Pancreas (tissue), 10 donors: ENCODE data around the gene CEMIP2. TPM values are rescaled to one million over a fixed set of nuclear protein-coding genes. Genes with fewer than 3 reads are reported as not detected.

ENCODE experiments used
- ATAC-seq, 4 donors: fragments of 200-7000 bp; cut with Tn5 transposase; one replicate each; pipeline versions ENCODE4 v1.8.0 to v1.9.1; 2020; ENCODE audit warnings: mild to moderate bottlenecking in 4 of 4, moderate library complexity in 4 of 4
- DNase-seq, 6 donors: peaks; one replicate each; pipeline ENCODE4 v3.0.0-alpha.2; 2020
- FAIRE-seq: peaks from 2 replicates; lab custom pipeline; 2012; peaks lifted over from hg19 to GRCh38; lab: Jason Lieb, UNC
- H3K27ac ChIP-seq, 4 donors: fragments of 200-600 bp; sonication (generic); 1 replicate in 3 of 4; 2 replicates in 1 of 4; pipeline versions ENCODE4 v1.5.0 to v1.8.0; 2020
- H3K27me3 ChIP-seq, 4 donors: fragments of 200-600 bp; one replicate each; pipeline ENCODE4 v1.8.0; 2021
- H3K36me3 ChIP-seq, 3 donors: fragments of 200-600 bp; sonication (generic) in 1 of 3; one replicate each; pipeline versions ENCODE4 v1.5.0 to v1.8.0; 2020 to 2021
- H3K4me1 ChIP-seq, 3 donors: fragments of 200-600 bp; one replicate each; pipeline ENCODE4 v1.8.0; 2021
- H3K4me3 ChIP-seq, 4 donors: fragments of 200-600 bp; sonication (generic) in 2 of 4; one replicate each; pipeline versions ENCODE4 v1.5.0 to v1.8.0; 2020 to 2021
- H3K9me3 ChIP-seq, 4 donors: fragments of 200-600 bp; one replicate each; pipeline ENCODE4 v1.8.0; 2021
- WGBS, 2 donors: extraction: QIAGEN DNeasy Blood & Tissue Kit; methylation state at CpG; one replicate each; pipeline ENCODE4 v1.1.7; 2013; 5-methylcytosine and 5-hydroxymethylcytosine counted together
- intact Hi-C, 3 donors: fragments of 100-400 bp; cut with DNase I; formaldehyde crosslinking; loops; one replicate each; pipeline versions ENCODE4 v1.11.1 to v1.14.2; 2022
- polyA plus RNA-seq, 2 donors: library from polyadenylated mRNA; stranded (reverse); fragments of 200-250 nt; gene quantifications; one replicate each; pipeline ENCODE4 v1.2.3, GENCODE V29; 2013
- total RNA-seq, 6 donors: library from RNA; stranded (reverse); fragmentation: NEBNext Ultra II Directional in 4 of 6; extraction: Animal tissue kit (Norgen Biotek cat#: 25700) in 4 of 6; gene quantifications; one replicate each; pipeline versions ENCODE4 v1.2.1 to v1.2.4, GENCODE V29; 2021 to 2023
- TF ChIP-seq, protein P1 (sequence below), 4 donors: fragments of 200-600 bp; sonication (generic) in 3 of 4; IDR thresholded peaks; one replicate each; pipeline versions ENCODE4 v1.5.0 to v1.8.0; 2021; ENCODE audit warnings: antibody characterized with exemption in 4 of 4
- donor health status: healthy with polysubstance abuse.
- donor health status: DM: no; HTN: no; CAD: no; lungs with moderate emphysema.
- donor health status: DM: no; HTN: no; CAD: no.
- donor health status: control.
- donor health status: control.
- donor health status: Bipolar disorder and iron deficiency.
- donor health status: DM: yes; HTN: yes; CAD: no.
- donor health status: DM: no; HTN: no; CAD: no.
- donor health status: DM: no; HTN: no; CAD: no.
- donor health status: DM: yes; HTN: yes; CAD: no.

Gene CEMIP2
- total and polyA plus RNA-seq, 8 donors, result 14.3 to 42.1 (median 23.3) TPM

DNA sequence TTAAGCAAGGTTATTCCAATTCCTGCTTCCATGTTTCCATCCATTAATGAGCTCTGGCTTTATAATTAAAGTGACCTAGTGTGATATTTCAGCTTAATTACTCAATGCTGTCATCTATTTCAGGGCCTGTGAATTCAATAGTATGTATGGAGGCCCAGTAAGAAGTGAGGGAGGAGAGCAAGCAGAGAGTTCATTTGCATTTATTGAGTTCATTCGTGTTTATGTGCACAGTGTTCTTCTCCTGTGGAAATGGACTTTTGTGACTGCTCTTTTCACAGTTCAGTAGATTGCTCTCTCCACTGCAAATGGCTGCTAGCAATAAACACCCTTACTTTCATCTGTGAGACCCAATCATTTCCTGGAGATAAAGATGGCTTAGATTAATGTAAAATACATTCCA, 130.9 kb downstream of the CEMIP2 start:
- Histone ChIP-seq H3K4me1 (no peaks in the 10 kb centered on the region), H3K27ac (no peak overlapping the region), H3K4me3 (no peak overlapping the region), H3K9me3 (no peaks in the 10 kb centered on the region), H3K27me3 (no peaks in the 10 kb centered on the region), H3K36me3 (no peaks in the 10 kb centered on the region)
- TF ChIP-seq, protein P1, sequence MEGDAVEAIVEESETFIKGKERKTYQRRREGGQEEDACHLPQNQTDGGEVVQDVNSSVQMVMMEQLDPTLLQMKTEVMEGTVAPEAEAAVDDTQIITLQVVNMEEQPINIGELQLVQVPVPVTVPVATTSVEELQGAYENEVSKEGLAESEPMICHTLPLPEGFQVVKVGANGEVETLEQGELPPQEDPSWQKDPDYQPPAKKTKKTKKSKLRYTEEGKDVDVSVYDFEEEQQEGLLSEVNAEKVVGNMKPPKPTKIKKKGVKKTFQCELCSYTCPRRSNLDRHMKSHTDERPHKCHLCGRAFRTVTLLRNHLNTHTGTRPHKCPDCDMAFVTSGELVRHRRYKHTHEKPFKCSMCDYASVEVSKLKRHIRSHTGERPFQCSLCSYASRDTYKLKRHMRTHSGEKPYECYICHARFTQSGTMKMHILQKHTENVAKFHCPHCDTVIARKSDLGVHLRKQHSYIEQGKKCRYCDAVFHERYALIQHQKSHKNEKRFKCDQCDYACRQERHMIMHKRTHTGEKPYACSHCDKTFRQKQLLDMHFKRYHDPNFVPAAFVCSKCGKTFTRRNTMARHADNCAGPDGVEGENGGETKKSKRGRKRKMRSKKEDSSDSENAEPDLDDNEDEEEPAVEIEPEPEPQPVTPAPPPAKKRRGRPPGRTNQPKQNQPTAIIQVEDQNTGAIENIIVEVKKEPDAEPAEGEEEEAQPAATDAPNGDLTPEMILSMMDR (IDR thresholded peaks at IDR 0.05), result no peak
- FAIRE-seq (no peak), ATAC-seq (no peak), DNase-seq (no peak)
- 38 to 59% methylated on average over 1 of the region's 1 CpG for WGBS, 2 donors
- intact Hi-C loops, result no loop called here

DNA sequence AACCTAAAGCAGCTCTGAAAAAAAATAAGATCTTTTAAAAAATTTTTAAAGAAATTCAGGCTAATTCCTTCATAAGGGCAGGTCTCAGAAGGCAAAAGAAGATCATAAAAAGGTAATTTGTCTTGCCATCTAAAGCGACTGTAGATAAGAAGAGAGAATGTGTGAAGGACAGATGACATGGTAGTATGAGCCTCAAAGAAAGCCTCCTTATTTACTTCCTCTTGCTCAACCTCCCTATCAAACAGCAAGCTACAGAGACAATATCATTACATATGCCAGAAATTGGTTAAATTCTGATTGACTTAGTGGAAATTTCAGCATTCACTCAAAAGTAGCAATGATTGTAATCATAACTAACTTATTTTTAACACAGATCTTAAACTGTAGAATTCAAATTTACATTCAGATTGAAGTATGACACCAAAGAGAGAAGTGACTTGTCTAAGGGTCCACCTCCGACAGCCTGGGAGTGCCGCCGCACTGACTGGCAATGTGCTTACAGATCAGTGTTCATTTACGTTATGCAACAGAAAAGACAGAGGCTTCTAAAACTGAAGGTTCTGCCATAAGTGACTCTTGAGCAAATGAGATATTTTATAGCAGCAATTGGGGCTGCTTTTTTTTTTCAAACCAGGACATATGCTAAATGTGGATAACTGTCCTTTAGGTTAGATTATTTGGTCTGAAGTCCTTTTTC, 132.0 kb downstream of the CEMIP2 start:
- Histone ChIP-seq H3K4me3 (no peak overlapping the region), H3K36me3 (no peaks in the 10 kb centered on the region), H3K4me1 (no peaks in the 10 kb centered on the region), H3K27me3 (no peaks in the 10 kb centered on the region), H3K27ac (no peak overlapping the region), H3K9me3 (no peaks in the 10 kb centered on the region)
- 85 to 86% methylated on average over 5 of the region's 5 CpGs for WGBS, 2 donors
- FAIRE-seq (no peak), DNase-seq (no peak), ATAC-seq (no peak)
- TF ChIP-seq, protein P1 (IDR thresholded peaks at IDR 0.05), result no peak
- intact Hi-C loops, result no loop called here

DNA sequence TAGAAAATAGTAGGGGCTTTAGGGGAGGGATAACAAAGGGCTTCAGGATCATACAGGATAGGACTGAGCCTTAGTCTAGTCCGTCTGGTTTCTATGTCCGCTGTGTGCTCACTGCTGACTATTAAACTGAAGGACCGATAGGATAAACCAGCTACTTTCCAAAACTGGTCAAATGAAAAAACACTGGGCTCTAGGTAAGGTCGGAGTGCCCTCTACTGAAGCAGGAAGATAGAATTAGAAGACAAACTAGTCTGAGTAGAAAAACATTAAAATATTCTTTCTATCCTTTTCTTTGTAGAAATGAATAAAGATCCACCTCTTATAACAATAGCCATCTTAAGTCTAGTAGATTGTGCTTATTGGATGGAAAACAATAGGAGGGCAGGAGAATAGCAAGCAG, 133.6 kb downstream of the CEMIP2 start:
- no peak for DNase-seq
- no peak for ATAC-seq
- H3K36me3 ChIP-seq, result no peaks in the 10 kb centered on the region
- H3K27me3 ChIP-seq, result no peaks in the 10 kb centered on the region
- no peaks in the 10 kb centered on the region for H3K9me3 ChIP-seq
- H3K4me3 ChIP-seq, result no peak overlapping the region
- no peak overlapping the region for H3K27ac ChIP-seq
- TF ChIP-seq, protein P1 (IDR thresholded peaks at IDR 0.05), result no peak
- no peaks in the 10 kb centered on the region for H3K4me1 ChIP-seq
- intact Hi-C loops, result no loop called here
- 61 to 71% methylated on average over 4 of the region's 4 CpGs for WGBS, 2 donors
- FAIRE-seq, result no peak

Other genes with a start within 250 kb of the CEMIP2 start
- gene ABHD17B, start 142.7 kb upstream of the CEMIP2 start, total RNA-seq, result 1 to 10 TPM; 3.7 to 9.7 (median 5.9) TPM
- gene ABHD17B, start 142.7 kb upstream of the CEMIP2 start, polyA plus RNA-seq, result 1 to 10 TPM; 1.9 to 5.0 TPM
- 1 to 10 TPM; 3.9 to 6.9 (median 5.6) TPM for gene C9orf85, start 143.1 kb upstream of the CEMIP2 start, total RNA-seq
- 10 to 100 TPM in 1 of 2 donors, 1 to 10 TPM in 1; 4.7 to 10.0 TPM for gene C9orf85, start 143.1 kb upstream of the CEMIP2 start, polyA plus RNA-seq